ENCODE measurements around the gene ESF1. TPM values are rescaled to one million over a fixed set of nuclear protein-coding genes. Genes with fewer than 3 reads are reported as not detected.
A peak's percentile ranks its signal among the peaks of the same experiment; 100 is the strongest.
"Not testable (repeated sequence)": the region's sequence is repeated elsewhere in the genome, so short reads cannot be mapped to it uniquely, and the experiment has no call there.

ESF1 gene
- total RNA-seq, 2 experiments from 2014 or later: 12.4 to 12.7 TPM

DNA sequence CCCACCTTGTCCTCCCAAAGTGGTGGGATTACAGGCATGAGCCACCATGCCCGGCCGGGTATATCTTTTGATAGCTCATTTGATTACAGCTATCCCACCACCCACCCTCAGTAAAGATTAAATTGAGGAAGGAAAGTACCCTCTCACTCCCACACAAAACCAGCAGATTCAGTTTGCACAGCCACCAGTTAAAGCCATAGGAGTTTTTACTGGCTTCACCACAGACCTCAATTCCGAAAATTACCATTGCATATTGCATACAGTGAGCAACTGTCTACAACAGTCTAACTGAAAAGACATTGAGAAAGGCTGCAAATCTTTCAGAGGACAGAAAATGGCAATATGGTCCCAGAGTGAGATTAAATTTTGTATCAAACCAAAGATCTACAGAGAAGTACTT is 34.9 kb downstream of the ESF1 start:
- no peak overlapping the region for H3K27ac Mint-ChIP-seq

DNA sequence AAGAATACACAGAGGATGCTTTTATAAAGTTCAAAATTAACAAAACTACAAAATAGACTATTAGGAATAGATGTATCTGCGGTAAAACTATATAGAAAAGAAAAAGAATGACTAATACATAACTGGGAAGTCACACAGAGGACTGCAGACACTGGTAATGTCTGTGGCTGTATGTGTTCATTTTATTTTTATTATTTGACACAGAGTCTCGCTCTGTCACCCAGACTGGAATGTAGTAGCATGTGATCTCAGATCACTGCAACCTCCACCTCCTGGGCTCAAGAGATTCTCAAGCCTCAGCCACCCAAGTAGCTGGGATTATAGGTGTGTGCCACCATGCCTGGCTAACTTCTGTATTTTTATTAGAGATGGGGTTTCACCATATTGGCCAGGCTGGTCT is 38.9 kb downstream of the ESF1 start:
- DNase-seq: no peak
- H3K27me3 Mint-ChIP-seq: no peaks in the 10 kb centered on the region
- no peak overlapping the region for H3K27ac Mint-ChIP-seq
- CTCF ChIA-PET: no interaction called here
- H3K9me3 Mint-ChIP-seq: peaks cover 6% of the 10 kb centered on the region
- POLR2A ChIA-PET: no interaction called here
- H3K36me3 Mint-ChIP-seq (ENCODE audit: low read depth): peaks cover 33% of the 10 kb centered on the region
- no peaks in the 10 kb centered on the region for H3K4me1 Mint-ChIP-seq
- no peak overlapping the region for H3K4me3 Mint-ChIP-seq

More for the DNA sequence above, 34.9 kb downstream of the ESF1 start:
- CTCF ChIA-PET: interaction anchor here (1.4 to 1.5 kb wide), 2 partner anchors 9 to 27 kb away, joined by 3 to 4 read pairs; no protein-coding TSS in a partner anchor
- Mint-ChIP-seq H3K9me3 (no peaks in the 10 kb centered on the region), H3K4me3 (no peak overlapping the region), H3K27me3 (no peaks in the 10 kb centered on the region), H3K4me1 (no peaks in the 10 kb centered on the region), H3K36me3 (ENCODE audit: low read depth) (peaks cover 7% of the 10 kb centered on the region)
- DNase-seq: no peak
- POLR2A ChIA-PET: no interaction called here

DNA sequence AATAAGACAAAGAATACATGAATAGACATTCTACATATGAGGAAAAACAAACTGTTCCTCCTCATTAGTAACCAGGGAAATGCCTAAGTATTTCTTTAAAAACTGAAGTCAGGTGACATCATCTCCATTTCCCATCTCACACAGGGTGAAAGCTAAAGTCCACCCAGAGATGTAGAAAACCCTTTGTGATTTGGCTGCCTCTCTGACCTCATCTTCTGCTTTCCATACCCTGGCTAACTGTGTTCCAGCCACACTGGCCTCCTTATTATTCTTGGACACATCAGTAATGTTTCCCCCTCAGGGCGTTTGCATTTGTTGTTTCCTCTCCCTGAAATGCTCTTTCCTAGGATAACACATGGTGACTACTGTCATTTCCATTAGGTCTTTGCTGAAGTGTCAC is 40.4 kb downstream of the ESF1 start:
- H3K27me3 Mint-ChIP-seq: no peaks in the 10 kb centered on the region
- peaks cover 39% of the 10 kb centered on the region for H3K36me3 Mint-ChIP-seq (ENCODE audit: low read depth)
- CTCF ChIA-PET: interaction anchor here (1.3 kb wide), 1 partner anchor 10 kb away, joined by 4 read pairs; no protein-coding TSS in a partner anchor
- no peak for DNase-seq
- no peak overlapping the region for H3K4me3 Mint-ChIP-seq
- peaks cover 6% of the 10 kb centered on the region for H3K9me3 Mint-ChIP-seq
- H3K27ac Mint-ChIP-seq: no peak overlapping the region
- H3K4me1 Mint-ChIP-seq: no peaks in the 10 kb centered on the region
- POLR2A ChIA-PET: no interaction called here

DNA sequence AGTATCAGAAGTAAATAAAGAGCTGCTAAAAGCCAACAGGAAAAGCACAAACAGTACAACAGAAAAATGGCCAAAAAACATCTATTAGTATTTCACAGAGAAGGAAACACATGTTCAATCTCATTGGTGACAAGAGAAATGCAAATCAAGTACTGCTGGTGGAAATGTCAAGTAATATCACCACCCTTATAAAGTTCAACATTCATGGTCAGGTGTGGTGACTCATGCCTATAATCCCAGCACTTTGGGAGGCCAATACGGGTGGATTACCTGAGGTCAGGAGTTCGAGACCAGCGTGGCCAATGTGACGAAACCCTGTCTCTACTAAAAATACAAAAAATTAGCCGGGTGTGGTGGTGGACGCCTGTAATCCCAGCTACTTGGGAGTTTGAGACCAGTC is 42.8 kb downstream of the ESF1 start:
- ChIA-PET POLR2A (no interaction called here), CTCF (no interaction called here)
- Mint-ChIP-seq H3K36me3 (ENCODE audit: low read depth) (peaks cover 45% of the 10 kb centered on the region), H3K4me3 (no peak overlapping the region), H3K4me1 (no peaks in the 10 kb centered on the region), H3K9me3 (peaks cover 6% of the 10 kb centered on the region), H3K27me3 (no peaks in the 10 kb centered on the region), H3K27ac (no peak overlapping the region)
- DNase-seq: no peak

DNA sequence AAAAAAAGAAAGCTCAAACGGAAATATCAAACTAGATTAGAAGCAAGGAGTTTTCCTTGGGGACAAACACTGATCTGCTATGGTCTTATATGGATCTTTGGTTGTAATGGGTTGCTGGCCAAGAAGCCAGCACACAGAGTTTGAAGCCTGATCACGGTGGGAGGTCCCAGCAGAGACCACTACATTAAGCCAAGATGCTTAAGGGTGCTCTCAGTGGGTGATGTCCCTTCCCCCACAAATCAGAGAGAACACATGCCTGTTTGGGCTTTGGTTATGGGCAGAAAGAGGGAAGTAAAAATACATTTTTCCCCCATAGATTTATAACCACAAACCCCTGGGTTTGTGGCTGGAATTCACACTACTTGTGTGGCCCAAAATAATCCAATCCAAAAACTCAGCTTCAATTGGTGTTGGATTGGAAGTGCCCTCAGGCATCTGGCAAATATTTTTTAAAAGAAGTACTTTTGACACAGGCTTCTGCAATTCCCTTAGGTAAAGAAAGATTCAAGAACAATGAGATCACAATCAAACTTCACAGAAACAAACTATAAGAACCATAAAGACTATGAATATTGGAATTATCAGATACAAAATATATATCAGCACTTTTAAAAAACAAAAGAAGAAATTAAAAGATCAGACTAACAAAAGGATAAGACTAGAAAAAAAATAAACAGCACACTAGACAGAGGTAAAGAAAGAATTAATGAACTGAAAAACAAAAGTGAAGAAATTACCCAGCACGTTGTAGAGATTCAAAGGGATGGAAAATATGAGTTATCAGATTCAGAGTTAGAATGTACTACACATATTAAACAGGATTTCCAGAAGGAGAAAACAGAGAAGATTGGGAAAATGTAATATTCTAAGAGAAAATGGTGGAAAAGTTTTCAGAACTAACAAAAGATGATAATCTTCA is 44.7 kb downstream of the ESF1 start:
- ChIA-PET POLR2A (no interaction called here), CTCF (interaction anchor here (1.5 kb wide), 1 partner anchor 9 kb away, joined by 4 read pairs; no protein-coding TSS in a partner anchor)
- no peak for DNase-seq
- Mint-ChIP-seq H3K27ac (no peak overlapping the region), H3K4me1 (no peaks in the 10 kb centered on the region), H3K36me3 (ENCODE audit: low read depth) (peaks cover 43% of the 10 kb centered on the region), H3K4me3 (no peak overlapping the region), H3K9me3 (peaks cover 6% of the 10 kb centered on the region), H3K27me3 (no peaks in the 10 kb centered on the region)

DNA sequence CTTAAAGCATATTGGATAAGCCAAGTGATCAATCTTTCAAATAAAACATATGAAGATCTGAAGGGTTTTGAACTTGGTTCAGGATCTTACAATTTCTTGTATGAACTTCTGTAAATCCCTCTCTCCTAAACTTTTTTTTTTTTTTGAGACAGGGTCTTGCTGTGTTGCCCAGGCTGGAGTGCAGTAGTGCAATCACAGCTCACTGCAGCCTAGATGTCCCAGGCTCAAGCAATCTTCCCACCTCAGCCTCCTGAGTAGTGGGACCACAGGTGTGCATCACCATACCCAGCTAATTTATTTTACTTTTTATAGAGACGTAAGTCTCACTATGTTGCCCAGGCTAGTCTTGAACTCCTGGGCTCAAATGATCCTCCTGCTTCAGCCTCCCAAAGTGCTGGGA is 46.5 kb downstream of the ESF1 start:
- DNase-seq, H3K27ac Mint-ChIP-seq, H3K9me3 Mint-ChIP-seq, CTCF ChIA-PET, H3K4me3 Mint-ChIP-seq, H3K27me3 Mint-ChIP-seq, POLR2A ChIA-PET, H3K4me1 Mint-ChIP-seq: not testable (repeated sequence)
- H3K36me3 Mint-ChIP-seq (ENCODE audit: low read depth): peaks cover 40% of the 10 kb centered on the region

DNA sequence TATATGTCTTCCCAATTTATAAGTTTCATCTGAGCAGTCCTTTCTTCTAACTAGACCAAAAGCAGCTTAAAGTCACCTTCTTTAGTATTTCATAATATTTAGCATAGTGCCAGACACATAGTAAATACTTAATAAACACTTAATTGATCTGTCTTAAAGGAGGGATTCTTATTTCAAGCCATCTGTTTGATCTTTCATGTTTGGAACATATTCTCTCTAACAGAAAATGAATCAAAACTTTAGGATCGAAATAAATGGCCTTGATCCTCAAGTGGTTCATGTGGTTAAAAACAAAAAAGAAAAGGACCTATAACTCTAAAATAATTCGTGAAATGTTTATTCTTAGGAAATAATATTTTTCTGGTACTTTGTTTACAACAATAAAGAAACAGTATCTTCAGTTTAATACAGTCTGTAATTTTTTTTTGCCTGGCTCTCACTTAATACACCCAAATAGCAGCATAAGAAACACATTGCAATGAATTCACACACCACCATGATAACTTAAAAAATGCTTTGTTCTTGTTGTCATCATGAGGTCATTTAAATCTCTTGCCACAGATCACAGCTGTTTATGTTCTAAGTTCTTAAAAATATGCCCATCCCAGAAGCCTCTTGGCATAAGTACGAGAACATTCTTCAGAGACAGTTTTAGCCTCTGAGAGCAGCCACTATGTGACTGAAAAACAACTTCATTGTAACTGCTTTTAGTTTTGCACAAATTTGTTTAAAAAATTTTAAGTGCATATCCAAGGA is 48.1 kb downstream of the ESF1 start:
- H3K27me3 Mint-ChIP-seq: no peaks in the 10 kb centered on the region
- peaks cover 9% of the 10 kb centered on the region for H3K9me3 Mint-ChIP-seq
- no peak for DNase-seq
- POLR2A ChIA-PET: no interaction called here
- CTCF ChIA-PET: interaction anchor here (0.8 kb wide), 1 partner anchor 82 kb away, joined by 3 read pairs; no protein-coding TSS in a partner anchor
- H3K36me3 Mint-ChIP-seq (ENCODE audit: low read depth): peaks cover 42% of the 10 kb centered on the region
- H3K4me1 Mint-ChIP-seq: no peaks in the 10 kb centered on the region
- no peak overlapping the region for H3K4me3 Mint-ChIP-seq
- no peak overlapping the region for H3K27ac Mint-ChIP-seq

DNA sequence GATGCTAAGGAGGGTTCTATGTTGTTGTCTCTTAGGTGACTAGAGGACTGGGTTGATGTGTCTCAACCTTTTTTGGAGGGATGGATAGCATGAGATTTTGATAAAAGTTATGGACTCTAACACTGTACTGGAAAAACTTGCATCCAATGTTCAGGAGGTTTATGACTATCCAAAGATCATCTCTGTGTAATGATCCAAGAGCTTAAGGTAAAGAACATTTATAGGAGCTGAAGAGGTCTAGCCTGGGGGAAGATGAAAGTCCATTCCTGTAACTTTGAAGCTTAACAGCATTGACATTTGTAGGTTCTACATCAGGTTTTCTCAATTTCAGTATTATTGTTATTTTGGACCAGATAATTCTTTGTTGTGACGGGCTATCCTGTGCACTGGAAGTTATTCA is 48.9 kb downstream of the ESF1 start:
- Mint-ChIP-seq H3K27me3 (no peaks in the 10 kb centered on the region), H3K4me3 (no peak overlapping the region), H3K36me3 (ENCODE audit: low read depth) (peaks cover 38% of the 10 kb centered on the region), H3K9me3 (peaks cover 3% of the 10 kb centered on the region), H3K4me1 (no peaks in the 10 kb centered on the region), H3K27ac (no peak overlapping the region)
- DNase-seq: no peak
- ChIA-PET POLR2A (no interaction called here), CTCF (interaction anchor here (0.8 to 1.0 kb wide), 2 partner anchors 11 to 83 kb away, joined by 3 to 4 read pairs; no protein-coding TSS in a partner anchor)

DNA sequence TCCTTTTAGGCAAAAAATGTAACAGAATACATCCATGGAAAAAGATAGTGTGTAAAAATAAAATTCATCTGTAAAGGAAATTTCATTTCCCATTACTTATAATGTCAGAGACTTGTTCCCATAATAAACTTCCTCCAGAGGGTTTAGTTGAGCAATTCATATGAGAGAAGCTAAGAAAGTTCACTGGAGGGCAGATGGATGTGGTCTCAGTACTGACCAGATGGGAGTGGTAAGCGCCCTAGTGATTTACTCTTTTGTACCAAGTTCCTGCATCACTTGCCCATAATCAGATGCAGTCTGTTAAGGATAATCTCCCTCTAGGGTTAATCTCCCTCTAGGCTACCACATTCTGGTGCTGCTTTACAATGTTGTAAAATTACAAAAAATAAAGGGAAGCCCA is 61.7 kb downstream of the ESF1 start:
- no peak overlapping the region for H3K27ac Mint-ChIP-seq
- peaks cover 12% of the 10 kb centered on the region for H3K36me3 Mint-ChIP-seq (ENCODE audit: low read depth)
- DNase-seq: no peak
- POLR2A ChIA-PET: no interaction called here
- H3K4me3 Mint-ChIP-seq: no peak overlapping the region
- no peaks in the 10 kb centered on the region for H3K4me1 Mint-ChIP-seq
- no peaks in the 10 kb centered on the region for H3K27me3 Mint-ChIP-seq
- CTCF ChIA-PET: no interaction called here
- no peaks in the 10 kb centered on the region for H3K9me3 Mint-ChIP-seq

DNA sequence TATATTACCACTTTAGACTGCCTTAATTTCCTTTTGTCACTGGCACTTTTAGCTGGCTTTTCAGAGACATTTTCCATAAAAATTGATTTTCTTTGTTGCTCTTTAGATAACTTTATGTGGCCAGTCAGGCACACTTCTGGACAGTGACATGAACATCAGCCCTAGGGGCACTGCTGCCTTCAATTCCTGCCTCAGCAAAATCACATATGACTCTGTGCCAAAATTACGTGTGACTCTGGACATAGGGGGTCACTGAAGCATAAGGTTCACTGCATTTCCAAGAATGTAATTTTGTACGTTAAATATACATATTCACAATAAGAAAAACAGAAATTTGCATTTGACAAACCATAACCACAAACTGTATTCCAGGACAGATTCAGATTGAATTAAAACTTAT is 66.5 kb downstream of the ESF1 start:
- no peaks in the 10 kb centered on the region for H3K9me3 Mint-ChIP-seq
- no peaks in the 10 kb centered on the region for H3K4me1 Mint-ChIP-seq
- POLR2A ChIA-PET: no interaction called here
- H3K4me3 Mint-ChIP-seq: no peak overlapping the region
- DNase-seq: no peak
- H3K36me3 Mint-ChIP-seq (ENCODE audit: low read depth): peaks cover 29% of the 10 kb centered on the region
- H3K27ac Mint-ChIP-seq: no peak overlapping the region
- no peaks in the 10 kb centered on the region for H3K27me3 Mint-ChIP-seq
- CTCF ChIA-PET: no interaction called here

DNA sequence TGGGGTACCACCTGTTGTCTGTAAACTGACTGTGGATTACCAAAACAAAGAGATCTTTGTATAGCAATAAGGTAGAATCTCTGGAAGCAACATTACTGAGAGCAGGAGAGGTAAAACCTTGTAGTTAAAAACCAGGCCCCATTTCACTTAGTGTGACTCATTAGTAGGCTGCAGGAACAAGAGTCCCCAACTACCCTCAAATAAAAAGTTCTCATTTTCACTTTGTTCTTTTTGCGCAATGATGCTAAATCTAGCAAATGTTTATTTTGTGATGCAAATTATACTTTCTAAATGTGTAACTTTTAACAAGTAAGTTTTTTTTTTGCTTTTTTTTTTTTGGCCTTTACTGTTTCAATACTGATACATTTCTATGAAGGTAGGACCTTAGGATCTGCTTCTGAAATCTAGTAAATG is 67.1 kb downstream of the ESF1 start:
- H3K36me3 Mint-ChIP-seq (ENCODE audit: low read depth): peaks cover 31% of the 10 kb centered on the region
- POLR2A ChIA-PET: no interaction called here
- no peak for DNase-seq
- no peak overlapping the region for H3K4me3 Mint-ChIP-seq
- H3K4me1 Mint-ChIP-seq: no peaks in the 10 kb centered on the region
- H3K27ac Mint-ChIP-seq: peak overlapping the region; percentile 31
- H3K9me3 Mint-ChIP-seq: no peaks in the 10 kb centered on the region
- CTCF ChIA-PET: no interaction called here
- H3K27me3 Mint-ChIP-seq: no peaks in the 10 kb centered on the region

DNA sequence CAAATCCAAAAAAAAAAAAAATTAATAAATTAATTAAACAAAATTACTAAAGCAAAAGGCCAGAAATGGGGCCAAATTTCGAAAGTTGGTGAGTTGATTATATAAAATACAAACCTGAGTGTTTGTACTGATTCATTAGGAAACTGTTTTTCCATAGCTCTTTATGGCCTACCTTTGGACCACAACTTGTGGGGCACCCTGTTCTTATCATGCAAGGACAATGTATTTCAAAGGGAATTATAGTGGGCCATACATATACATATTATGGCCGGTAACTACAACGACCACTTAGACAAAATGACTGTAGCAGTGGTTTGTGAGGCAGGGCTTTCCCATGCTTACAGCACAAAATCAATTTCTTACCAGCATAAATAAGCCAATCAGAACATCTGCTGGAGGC is 69.5 kb downstream of the ESF1 start:
- Mint-ChIP-seq H3K4me1 (no peaks in the 10 kb centered on the region), H3K27me3 (no peaks in the 10 kb centered on the region), H3K27ac (no peak overlapping the region), H3K36me3 (ENCODE audit: low read depth) (peaks cover 40% of the 10 kb centered on the region), H3K9me3 (no peaks in the 10 kb centered on the region), H3K4me3 (no peak overlapping the region)
- ChIA-PET POLR2A (no interaction called here), CTCF (interaction anchor here (0.7 kb wide), 1 partner anchor 78 kb away, joined by 3 read pairs; no protein-coding TSS in a partner anchor)
- DNase-seq: no peak

DNA sequence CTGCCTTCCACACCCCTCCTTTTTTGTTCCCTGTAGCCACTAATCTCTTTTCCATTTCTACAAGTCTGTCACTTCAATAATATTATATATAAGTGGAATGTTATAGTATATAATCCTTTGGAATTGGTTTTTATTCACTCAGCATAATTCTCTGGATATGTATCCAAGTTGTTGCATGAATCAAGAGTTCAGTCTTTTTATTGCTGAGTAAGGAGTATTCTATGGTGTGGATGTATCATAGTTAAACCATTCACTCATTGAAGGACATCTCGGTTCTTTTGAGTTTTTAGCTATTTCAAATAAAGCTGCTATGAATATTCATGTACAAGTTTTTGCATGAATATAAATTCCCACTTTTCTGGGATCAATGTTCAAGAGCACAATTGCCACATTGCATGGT is 76.5 kb downstream of the ESF1 start:
- Mint-ChIP-seq H3K4me3 (no peak overlapping the region), H3K36me3 (ENCODE audit: low read depth) (peaks cover 10% of the 10 kb centered on the region), H3K27ac (no peak overlapping the region), H3K4me1 (no peaks in the 10 kb centered on the region), H3K9me3 (no peaks in the 10 kb centered on the region), H3K27me3 (peaks cover 3% of the 10 kb centered on the region)
- CTCF ChIA-PET: no interaction called here
- no peak for DNase-seq
- POLR2A ChIA-PET: no interaction called here

All from activated CD4-positive, alpha-beta T cell treated with anti-CD3 and anti-CD28 coated beads, Interleukin-2, amount 10 ng/mL, durations not matched to agents 7 days and 5 days (primary cell).